ENCODE data around the gene MACROH2A1.

Gene MACROH2A1

GRCh38 chr5:135396459-135397055 lies 2.5 kb downstream of the MACROH2A1 start:
- DNase-seq (ENCODE audit: low spot score), result no peak

DNA sequence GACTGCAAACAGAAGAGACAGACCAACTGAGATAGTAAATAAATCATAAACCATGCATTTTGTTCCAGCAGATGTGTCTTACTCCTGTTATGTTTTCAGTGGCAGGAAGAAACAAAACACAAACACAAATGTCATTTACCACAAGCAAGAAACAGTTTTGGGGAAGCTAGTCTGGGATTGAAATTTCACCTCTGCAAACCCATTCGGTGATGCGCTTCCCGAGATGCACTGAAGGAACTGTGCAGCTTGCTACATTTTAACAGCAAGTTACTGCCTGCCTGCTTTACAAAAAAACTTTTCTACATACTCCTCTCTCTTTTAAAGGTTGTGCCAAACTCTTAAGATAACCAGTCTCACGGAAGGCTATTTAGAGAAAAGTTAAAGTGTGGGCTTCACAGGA lies 3.2 kb downstream of the MACROH2A1 start:
- DNase-seq (ENCODE audit: low spot score), result no peak

- DNase-seq (ENCODE audit: low spot score), result no peak
Observed at GRCh38 chr5:135395451-135395850, 3.6 kb downstream of the MACROH2A1 start.

- DNase-seq (ENCODE audit: low spot score), result no peak
Observed at GRCh38 chr5:135394095-135394494, 4.9 kb downstream of the MACROH2A1 start.

DNA sequence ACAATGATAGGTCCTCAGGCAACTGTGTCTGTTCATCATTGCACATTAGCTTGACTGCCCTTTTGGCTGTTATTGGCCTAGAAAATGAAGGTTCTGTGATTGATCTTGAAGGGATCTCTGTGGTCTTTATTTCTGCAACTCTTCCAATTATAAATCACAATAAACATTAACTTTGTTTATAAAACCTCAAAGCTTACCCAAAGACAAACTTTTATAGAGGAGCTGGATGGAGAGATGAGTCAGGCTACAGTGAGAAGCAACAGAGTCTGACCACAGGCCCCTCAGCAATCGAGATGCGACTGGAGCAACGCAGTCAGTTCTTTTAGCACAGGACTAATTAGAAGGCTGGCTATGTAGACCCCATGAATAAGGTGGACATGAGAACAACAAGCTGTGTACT lies 5.3 kb downstream of the MACROH2A1 start:
- DNase-seq (ENCODE audit: low spot score), result no peak

DNA sequence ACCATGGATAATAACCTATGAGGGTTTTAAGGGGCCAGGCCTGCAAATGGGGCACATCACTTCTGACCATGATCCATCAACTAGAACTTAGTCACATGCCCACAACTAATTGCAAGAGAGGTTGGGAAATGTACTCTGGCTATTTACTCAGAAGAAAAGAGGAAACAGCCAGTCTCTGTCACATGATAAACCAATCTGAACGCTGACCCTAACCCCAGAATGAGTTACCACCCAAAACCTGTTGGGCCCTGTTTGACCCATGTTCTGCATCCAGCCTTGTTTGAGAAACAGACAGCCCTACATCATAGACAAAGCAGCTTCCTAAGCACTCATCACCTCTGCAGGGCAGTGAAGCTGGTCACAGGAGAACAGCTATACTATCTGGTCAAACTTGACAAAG lies 5.8 kb downstream of the MACROH2A1 start:
- DNase-seq (ENCODE audit: low spot score), result no peak

- DNase-seq (ENCODE audit: low spot score), result no peak
Observed at GRCh38 chr5:135392256-135392655, 6.8 kb downstream of the MACROH2A1 start.

GRCh38 chr5:135391869-135392255 lies 7.2 kb downstream of the MACROH2A1 start:
- no peak for DNase-seq (ENCODE audit: low spot score)

- no peak for DNase-seq (ENCODE audit: low spot score)
Observed at GRCh38 chr5:135391116-135391868, 7.7 kb downstream of the MACROH2A1 start.

DNA sequence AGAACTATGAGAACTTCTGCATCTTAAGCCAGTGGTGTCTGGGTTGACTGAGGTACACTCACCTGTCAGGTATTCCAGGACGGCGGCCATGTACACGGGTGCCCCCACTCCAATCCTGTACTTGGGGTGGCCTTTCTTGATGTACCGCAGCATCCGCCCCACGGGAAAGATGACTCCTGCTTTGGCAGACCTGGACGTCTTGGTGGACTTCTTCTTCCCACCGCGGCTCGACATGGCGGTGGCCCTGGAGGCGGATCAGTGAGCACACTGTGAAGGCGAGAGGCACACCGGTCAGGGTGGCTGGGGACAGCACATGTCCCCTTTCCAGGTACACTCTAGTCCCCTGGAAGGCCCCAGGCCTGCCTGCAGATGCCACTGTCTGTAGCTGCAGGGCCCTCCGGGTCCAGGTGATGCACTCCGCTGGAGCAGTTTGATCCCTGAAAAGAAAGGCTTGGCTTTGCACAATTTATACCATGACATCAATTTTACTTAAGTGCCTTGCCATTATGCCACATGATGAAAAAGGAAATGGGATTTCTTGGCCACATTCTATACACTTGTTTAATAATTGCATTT lies 10.1 kb downstream of the MACROH2A1 start:
- no peak for DNase-seq (ENCODE audit: low spot score)

DNA sequence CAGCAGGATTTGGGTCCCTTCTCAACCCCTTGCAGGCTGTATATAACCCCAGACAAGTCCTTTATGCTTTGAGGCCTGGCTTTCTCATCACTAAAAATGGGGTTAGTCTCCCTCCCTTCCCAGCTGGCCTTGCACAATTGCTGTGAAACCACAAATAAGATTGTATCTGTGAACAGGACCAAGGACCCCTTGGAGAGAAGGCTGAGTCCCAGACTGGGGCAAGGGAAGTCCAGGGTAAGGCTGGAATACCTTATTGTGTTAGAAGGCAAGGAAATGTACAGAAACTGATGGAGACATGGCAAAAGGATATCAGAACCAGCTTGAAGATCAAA lies 11.4 kb downstream of the MACROH2A1 start:
- DNase-seq (ENCODE audit: low spot score), result no peak

GRCh38 chr5:135386886-135387628 lies 12.0 kb downstream of the MACROH2A1 start:
- no peak for DNase-seq (ENCODE audit: low spot score)

DNA sequence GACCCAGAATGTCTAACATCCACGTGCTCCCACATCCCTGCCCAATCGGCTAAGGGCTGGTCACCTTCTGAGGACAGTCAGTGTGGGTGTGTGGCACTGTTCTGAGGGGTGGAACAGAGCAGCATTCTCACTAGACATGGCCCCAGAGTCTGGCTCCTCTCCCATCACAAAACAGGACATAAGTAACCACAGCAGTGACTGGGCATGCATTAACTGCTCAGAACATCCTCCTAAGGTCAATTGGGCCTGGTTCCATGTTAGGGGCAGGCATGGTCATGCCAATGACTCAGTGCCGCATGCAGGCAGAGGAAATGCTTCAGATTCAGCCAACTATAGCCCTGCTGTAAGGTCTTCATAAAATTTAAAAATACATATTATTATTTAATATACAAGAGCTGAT lies 12.9 kb downstream of the MACROH2A1 start:
- no peak for DNase-seq (ENCODE audit: low spot score)

DNA sequence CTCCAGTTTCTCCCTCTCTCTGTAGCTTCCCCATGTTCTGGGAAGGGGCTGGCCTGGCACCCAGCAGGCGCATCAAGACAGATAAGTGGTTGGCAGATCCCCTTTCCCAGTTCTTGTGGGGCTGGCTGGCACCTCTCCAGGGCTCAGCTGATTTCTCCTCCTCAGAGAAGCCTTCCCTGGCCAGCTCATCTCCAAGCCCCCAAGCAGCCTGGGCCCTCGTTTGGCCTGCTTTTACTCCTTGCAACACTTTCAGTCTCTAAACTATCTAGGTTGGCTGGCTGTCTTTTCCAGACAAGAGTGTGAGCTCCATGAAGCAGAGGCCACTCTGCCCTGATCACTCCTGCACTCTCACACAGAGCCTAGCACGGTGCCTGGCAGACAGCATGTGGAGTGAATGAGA lies 13.5 kb downstream of the MACROH2A1 start:
- DNase-seq (ENCODE audit: low spot score), result no peak

DNA sequence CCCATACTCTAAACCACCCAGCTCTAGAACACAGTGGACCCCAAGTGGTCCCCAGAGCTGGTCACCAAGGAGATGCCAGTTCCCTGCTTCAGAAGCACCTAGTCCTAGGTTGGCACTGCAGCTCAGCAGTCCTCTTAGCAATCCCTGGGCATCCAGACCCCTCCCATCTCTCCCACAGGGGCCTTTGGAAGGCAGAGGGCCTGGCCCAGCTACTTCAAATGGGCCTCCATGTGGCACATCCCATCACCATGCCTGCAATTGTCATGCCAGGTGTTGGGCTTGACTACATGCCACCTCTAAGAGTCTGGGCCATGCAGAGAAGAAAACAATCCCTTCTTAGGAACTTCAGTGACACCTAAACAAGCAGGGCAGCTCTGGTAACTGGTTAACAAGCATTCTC lies 14.1 kb downstream of the MACROH2A1 start:
- no peak for DNase-seq (ENCODE audit: low spot score)

DNA sequence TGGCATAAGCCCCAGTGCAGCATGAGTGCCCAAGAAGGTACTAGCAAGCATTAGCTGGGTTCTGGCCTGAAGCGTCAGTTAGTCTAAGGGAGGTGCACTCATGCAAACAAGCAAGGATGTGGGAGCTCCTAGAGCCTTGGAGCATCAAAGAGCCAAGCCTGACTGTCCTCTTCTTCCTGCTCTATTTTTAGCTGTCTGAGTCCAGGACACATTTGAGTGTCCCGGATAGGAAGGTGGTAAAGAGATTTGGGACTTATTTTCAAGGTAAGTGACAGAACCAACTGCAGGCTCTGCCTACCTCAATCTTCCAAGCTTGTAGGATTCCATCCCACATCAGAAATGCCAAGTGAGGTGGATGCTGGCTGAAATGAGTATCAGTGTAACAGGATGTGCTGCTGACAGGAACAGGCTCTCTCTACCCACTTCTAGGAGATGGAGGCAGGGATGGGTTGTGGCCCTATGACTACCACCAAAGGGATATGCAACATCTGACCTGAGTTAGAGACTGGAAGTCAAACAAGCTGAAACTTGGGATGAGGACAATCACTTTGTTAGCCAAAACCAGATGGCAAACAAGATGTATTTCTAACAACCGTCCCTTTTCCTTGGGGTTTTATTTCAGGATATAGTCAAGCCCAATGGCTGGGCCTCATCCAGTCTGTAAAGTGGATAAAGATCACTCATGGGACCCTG lies 15.1 kb downstream of the MACROH2A1 start:
- no peak for DNase-seq (ENCODE audit: low spot score)

DNA sequence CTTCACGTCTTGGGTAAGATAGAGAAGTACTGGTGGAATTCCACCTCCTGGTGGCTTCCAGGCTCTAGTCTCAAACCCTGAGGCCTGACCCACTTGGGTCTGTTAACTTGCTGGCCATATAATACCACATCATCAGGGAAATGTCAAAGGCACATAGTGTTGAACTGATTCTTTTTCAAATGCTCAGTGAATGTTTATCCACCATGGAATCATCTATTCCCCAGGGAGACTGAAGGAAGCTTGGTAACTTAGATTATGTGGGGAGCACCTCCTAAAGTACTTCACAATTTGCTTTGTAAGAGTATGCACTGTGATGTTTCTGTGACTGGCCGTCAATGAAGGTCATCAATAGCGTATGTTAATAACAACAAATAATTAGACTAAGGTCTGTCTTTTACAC lies 16.1 kb downstream of the MACROH2A1 start:
- no peak for DNase-seq (ENCODE audit: low spot score)

DNA sequence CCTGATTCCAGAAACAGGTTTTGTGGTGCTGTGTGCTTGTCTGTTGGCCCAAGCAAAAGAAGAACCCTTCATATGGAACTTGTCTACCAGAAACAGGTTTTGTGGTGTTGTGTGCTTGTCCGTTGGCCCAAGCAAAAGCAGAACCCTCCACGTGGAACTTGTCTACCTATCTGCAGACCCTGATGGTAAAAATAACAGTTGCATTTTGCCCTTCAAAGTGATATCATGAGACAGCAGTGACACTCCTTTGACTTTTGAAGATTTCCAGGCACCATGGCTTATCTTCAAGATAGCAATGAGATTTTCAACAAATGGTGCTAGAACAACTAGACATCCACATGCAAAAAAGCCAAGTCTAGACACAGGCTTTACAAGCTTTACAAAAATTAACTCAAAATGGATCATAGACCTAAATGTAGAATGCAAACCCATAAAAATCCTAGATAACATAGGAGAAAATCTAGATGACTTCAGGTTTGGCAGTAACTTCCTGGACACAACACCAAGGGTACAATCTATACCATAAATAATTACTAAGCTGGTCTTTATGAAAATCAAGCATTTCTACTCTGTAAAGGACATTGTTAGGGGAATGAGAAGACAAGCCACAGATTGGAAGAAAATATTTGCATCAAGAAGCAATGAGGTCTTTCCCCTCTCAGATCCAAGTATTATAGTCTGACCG lies 16.8 kb downstream of the MACROH2A1 start:
- DNase-seq (ENCODE audit: low spot score), result no peak

- no peak for DNase-seq (ENCODE audit: low spot score)
Observed at GRCh38 chr5:135379046-135379654, 19.9 kb downstream of the MACROH2A1 start.

DNA sequence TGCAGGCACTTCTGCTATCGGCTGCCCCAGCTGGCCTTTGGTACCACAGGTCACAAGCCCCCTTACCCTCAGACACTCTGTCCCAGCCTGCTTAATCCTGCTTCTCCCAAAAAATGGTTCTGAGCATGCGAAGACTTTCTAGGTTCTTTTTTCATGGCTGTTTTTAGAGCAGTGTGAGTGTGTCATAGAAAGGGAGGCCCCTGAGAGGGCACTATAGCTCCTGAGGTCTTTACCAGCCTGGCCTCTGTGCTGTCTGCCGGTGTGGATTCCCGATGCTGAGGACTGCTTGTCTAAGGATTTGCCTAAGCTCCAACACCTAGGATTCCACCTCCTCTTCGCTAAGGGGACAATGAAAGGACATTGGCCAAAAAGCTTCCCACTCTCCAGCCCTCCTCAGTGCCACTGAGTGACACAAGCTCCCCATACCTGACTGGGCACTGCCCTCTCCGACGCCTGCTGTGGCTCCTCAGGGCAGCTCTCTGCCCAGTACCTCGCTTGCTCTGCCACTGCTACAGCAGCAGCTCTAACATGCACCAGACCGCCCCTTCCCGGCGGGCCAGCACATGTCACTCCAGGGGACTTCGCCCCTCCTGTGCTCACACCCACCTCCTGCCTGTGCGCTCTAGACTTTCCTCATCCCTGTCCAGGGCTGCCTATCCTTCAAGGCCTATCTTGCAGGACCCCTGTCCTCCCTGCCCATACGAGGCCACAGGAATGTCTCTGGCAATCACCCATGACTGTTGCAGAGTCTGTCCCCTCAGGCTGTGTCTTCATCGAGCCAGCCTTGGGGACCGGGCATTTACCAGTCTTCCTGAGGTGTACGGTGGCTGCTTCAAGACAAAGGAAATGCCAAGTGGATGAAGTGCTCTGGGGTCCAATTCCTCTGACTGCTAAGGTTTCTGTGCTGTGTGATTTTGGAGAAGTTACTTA lies 21.0 kb downstream of the MACROH2A1 start:
- no peak for DNase-seq (ENCODE audit: low spot score)

Measured in CD4-positive, alpha-beta T cell treated with Interleukin-2 at 100 ng/mL for 4 hours (primary cell).